Lower lobe of right lung (tissue), 2 donors: ENCODE measurements around the gene NECTIN3. TPM values are rescaled to one million over a fixed set of nuclear protein-coding genes. Genes with fewer than 3 reads are reported as not detected.

Experiments used
- ATAC-seq, 2 donors: fragments of 200-7000 bp; cut with Tn5 transposase; one replicate each; pipeline ENCODE4 v1.9.1; 2020 to 2022; ENCODE audit warnings: mild to moderate bottlenecking in 2 of 2, moderate library complexity in 2 of 2
- DNase-seq: peaks from one replicate; pipeline ENCODE4 v3.0.0-alpha.2; 2020
- H3K27ac ChIP-seq: fragments of 200-600 bp; one replicate; pipeline ENCODE4 v1.8.0; 2022
- H3K27me3 ChIP-seq: fragments of 200-600 bp; one replicate; pipeline ENCODE4 v1.8.0; 2022; ENCODE audit warnings: low read depth
- H3K36me3 ChIP-seq: fragments of 200-600 bp; one replicate; pipeline ENCODE4 v1.8.0; 2022; ENCODE audit warnings: mild to moderate bottlenecking
- H3K4me1 ChIP-seq: fragments of 200-600 bp; one replicate; pipeline ENCODE4 v1.8.0; 2022
- H3K4me3 ChIP-seq: fragments of 200-600 bp; one replicate; pipeline ENCODE4 v1.8.0; 2022; ENCODE audit warnings: mild to moderate bottlenecking
- H3K9me3 ChIP-seq: fragments of 200-600 bp; one replicate; pipeline ENCODE4 v1.8.0; 2022
- intact Hi-C: fragments of 100-400 bp; cut with DNase I; formaldehyde crosslinking; loops from one replicate; pipeline ENCODE4 v1.11.0; 2022
- total RNA-seq: library from RNA; stranded (reverse); fragmentation: NEBNext Ultra II Directional; extraction: Animal tissue kit (Norgen Biotek cat#: 25700); gene quantifications from one replicate; pipeline ENCODE4 v1.2.1, GENCODE V29; 2021
- TF ChIP-seq, protein P1 (sequence below): fragments of 200-600 bp; IDR thresholded peaks from one replicate; pipeline ENCODE4 v1.8.0; 2022; ENCODE audit warnings: antibody characterized with exemption, mild to moderate bottlenecking
- donor health status: DM: no; HTN: yes; CAD: no; lungs with severe emphysema.

Gene NECTIN3
- total RNA-seq, 1 donor from 2014 or later: 25.1 TPM

GRCh38 chr3:111035316-111035715 is 36.3 kb upstream of the NECTIN3 start:
- Histone ChIP-seq H3K27ac (no peak overlapping the region), H3K27me3 (no peaks in the 10 kb centered on the region), H3K4me3 (no peak overlapping the region), H3K36me3 (no peaks in the 10 kb centered on the region), H3K9me3 (no peaks in the 10 kb centered on the region), H3K4me1 (no peaks in the 10 kb centered on the region)
- no peak for ATAC-seq
- no peak for DNase-seq
- TF ChIP-seq, protein P1, sequence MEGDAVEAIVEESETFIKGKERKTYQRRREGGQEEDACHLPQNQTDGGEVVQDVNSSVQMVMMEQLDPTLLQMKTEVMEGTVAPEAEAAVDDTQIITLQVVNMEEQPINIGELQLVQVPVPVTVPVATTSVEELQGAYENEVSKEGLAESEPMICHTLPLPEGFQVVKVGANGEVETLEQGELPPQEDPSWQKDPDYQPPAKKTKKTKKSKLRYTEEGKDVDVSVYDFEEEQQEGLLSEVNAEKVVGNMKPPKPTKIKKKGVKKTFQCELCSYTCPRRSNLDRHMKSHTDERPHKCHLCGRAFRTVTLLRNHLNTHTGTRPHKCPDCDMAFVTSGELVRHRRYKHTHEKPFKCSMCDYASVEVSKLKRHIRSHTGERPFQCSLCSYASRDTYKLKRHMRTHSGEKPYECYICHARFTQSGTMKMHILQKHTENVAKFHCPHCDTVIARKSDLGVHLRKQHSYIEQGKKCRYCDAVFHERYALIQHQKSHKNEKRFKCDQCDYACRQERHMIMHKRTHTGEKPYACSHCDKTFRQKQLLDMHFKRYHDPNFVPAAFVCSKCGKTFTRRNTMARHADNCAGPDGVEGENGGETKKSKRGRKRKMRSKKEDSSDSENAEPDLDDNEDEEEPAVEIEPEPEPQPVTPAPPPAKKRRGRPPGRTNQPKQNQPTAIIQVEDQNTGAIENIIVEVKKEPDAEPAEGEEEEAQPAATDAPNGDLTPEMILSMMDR: no peak
- intact Hi-C loops: no loop called here

- TF ChIP-seq, protein P1: no peak
- no peaks in the 10 kb centered on the region for H3K9me3 ChIP-seq
- H3K4me1 ChIP-seq: no peaks in the 10 kb centered on the region
- DNase-seq (no peak), ATAC-seq (no peak)
- no peaks in the 10 kb centered on the region for H3K27me3 ChIP-seq
- H3K27ac ChIP-seq: no peak overlapping the region
- H3K4me3 ChIP-seq: no peak overlapping the region
- intact Hi-C loops: no loop called here
- H3K36me3 ChIP-seq: no peaks in the 10 kb centered on the region
Observed at GRCh38 chr3:111035902-111036301, 35.7 kb upstream of the NECTIN3 start.

GRCh38 chr3:111040959-111041358 is 30.7 kb upstream of the NECTIN3 start:
- no peaks in the 10 kb centered on the region for H3K9me3 ChIP-seq
- ATAC-seq (no peak), DNase-seq (no peak)
- H3K4me3 ChIP-seq: no peak overlapping the region
- H3K36me3 ChIP-seq: no peaks in the 10 kb centered on the region
- intact Hi-C loops: no loop called here
- no peaks in the 10 kb centered on the region for H3K27me3 ChIP-seq
- TF ChIP-seq, protein P1: no peak
- H3K4me1 ChIP-seq: no peaks in the 10 kb centered on the region
- no peak overlapping the region for H3K27ac ChIP-seq

GRCh38 chr3:111045564-111045963 is 26.1 kb upstream of the NECTIN3 start:
- TF ChIP-seq, protein P1: no peak
- no peak for ATAC-seq
- Histone ChIP-seq H3K36me3 (no peaks in the 10 kb centered on the region), H3K9me3 (no peaks in the 10 kb centered on the region), H3K4me1 (no peaks in the 10 kb centered on the region), H3K27ac (no peak overlapping the region), H3K27me3 (no peaks in the 10 kb centered on the region), H3K4me3 (no peak overlapping the region)
- DNase-seq: no peak
- intact Hi-C loops: no loop called here

GRCh38 chr3:111047042-111047441 is 24.6 kb upstream of the NECTIN3 start:
- DNase-seq (no peak), ATAC-seq (no peak)
- H3K9me3 ChIP-seq: no peaks in the 10 kb centered on the region
- H3K4me1 ChIP-seq: no peaks in the 10 kb centered on the region
- no peaks in the 10 kb centered on the region for H3K27me3 ChIP-seq
- H3K36me3 ChIP-seq: no peaks in the 10 kb centered on the region
- intact Hi-C loops: no loop called here
- TF ChIP-seq, protein P1: no peak
- no peak overlapping the region for H3K27ac ChIP-seq
- H3K4me3 ChIP-seq: no peak overlapping the region
